LNCAP (cell line): Measurements from ENCODE around the gene CISD3.

ENCODE experiments used
- CTCF ChIP-seq: fragments of 450-650 bp; IDR thresholded peaks from 2 replicates; pipeline ENCODE4 v1.5.1; 2017; ENCODE audit warnings: mild to moderate bottlenecking

Gene CISD3

GRCh38 chr17:38729886-38730525 is at the start of gene CISD3:
CISD3 (plus strand) TSS chr17:38730341; CDS start chr17:38730359, 18 bp downstream.
- peak; percentile 88 for TF ChIP-seq CTCF

- TF ChIP-seq CTCF, result no peak
Measured at GRCh38 chr17:38681096-38681495, 49.0 kb upstream of the CISD3 start.

- no peak for TF ChIP-seq CTCF
Measured at GRCh38 chr17:38685491-38685890, 44.6 kb upstream of the CISD3 start.

GRCh38 chr17:38687286-38687685 is 42.9 kb upstream of the CISD3 start:
- no peak for TF ChIP-seq CTCF

DNA sequence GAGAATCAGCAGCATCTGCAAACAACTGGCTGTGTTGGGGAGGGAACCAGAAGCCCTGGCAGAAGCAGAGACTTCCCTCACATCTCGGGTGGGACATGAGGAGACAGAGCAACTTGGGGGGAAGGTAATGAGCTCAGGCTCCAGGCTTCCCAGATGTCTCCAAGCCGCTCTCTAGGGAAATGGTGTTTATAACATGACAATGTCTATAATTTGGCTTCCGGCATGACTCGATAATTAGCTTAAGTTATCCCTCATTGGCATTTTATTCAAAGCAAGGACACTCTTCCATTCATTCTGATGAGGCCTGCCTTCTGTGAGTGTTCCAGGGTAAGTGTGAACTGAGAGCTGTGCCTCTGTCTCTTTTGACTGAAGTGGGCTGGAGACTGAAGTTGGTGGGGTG is 39.8 kb upstream of the CISD3 start:
- TF ChIP-seq CTCF, result no peak

- no peak for TF ChIP-seq CTCF
Measured at GRCh38 chr17:38691154-38691553, 39.0 kb upstream of the CISD3 start.

GRCh38 chr17:38693700-38694329 is 36.3 kb upstream of the CISD3 start:
- no peak for TF ChIP-seq CTCF
